Inferior parietal cortex (tissue), 1 donor: ENCODE measurements around the gene ECHDC3.
"Not testable (repeated sequence)": the region's sequence is repeated elsewhere in the genome, so short reads cannot be mapped to it uniquely, and the experiment has no call there.

ENCODE experiments used
- DNase-seq: peaks from one replicate; pipeline ENCODE4 v3.0.0-alpha.2; 2016; ENCODE audit errors: extremely low spot score

The ECHDC3 gene

GRCh38 chr10:11715815-11716494, 26.2 kb upstream of the ECHDC3 start:
- no peak for DNase-seq

GRCh38 chr10:11716686-11717085, 25.5 kb upstream of the ECHDC3 start:
- no peak for DNase-seq

GRCh38 chr10:11719496-11720259, 22.5 kb upstream of the ECHDC3 start:
- DNase-seq: no peak

GRCh38 chr10:11720260-11720741, 21.9 kb upstream of the ECHDC3 start:
- DNase-seq: no peak

- no peak for DNase-seq
These were observed 20.4 kb upstream of the ECHDC3 start for GRCh38 chr10:11721806-11722205.

- no peak for DNase-seq
These were observed 18.8 kb upstream of the ECHDC3 start for GRCh38 chr10:11723359-11723758.

GRCh38 chr10:11724938-11725776, 17.0 kb upstream of the ECHDC3 start:
- DNase-seq: peak; percentile 82

GRCh38 chr10:11725912-11726311, 16.3 kb upstream of the ECHDC3 start:
- DNase-seq: no peak

GRCh38 chr10:11727563-11727962, 14.6 kb upstream of the ECHDC3 start:
- no peak for DNase-seq

GRCh38 chr10:11728353-11728752, 13.8 kb upstream of the ECHDC3 start:
- no peak for DNase-seq

GRCh38 chr10:11729790-11730315, 12.3 kb upstream of the ECHDC3 start:
- no peak for DNase-seq

- DNase-seq: no peak
These were observed 11.4 kb upstream of the ECHDC3 start for GRCh38 chr10:11730779-11731178.

GRCh38 chr10:11736767-11737166, 5.4 kb upstream of the ECHDC3 start:
- DNase-seq: not testable (repeated sequence)

GRCh38 chr10:11737258-11738032, 4.7 kb upstream of the ECHDC3 start:
- not testable (repeated sequence) for DNase-seq

GRCh38 chr10:11740907-11741306, 1.3 kb upstream of the ECHDC3 start:
- DNase-seq: no peak

GRCh38 chr10:11741608-11742007, 574 bp upstream of the ECHDC3 start:
- DNase-seq: no peak

GRCh38 chr10:11742779-11743298, 657 bp downstream of the ECHDC3 start:
- no peak for DNase-seq

- DNase-seq: no peak
These were observed 1.5 kb downstream of the ECHDC3 start for GRCh38 chr10:11743461-11744338.

GRCh38 chr10:11745045-11745444, 2.9 kb downstream of the ECHDC3 start:
- no peak for DNase-seq
